KMS-11 (cell line): ENCODE measurements around the gene TSPAN9.

Experiments
- H2AFZ ChIP-seq: fragments of 200-600 bp; sonication (generic); 2 replicates; pipeline ENCODE4 v1.6.1; 2016; ENCODE audit warnings: antibody characterized with exemption, mixed run types, low read depth
- H3K27ac ChIP-seq: fragments of 200-600 bp; sonication (generic); 2 replicates; pipeline ENCODE4 v1.6.1; 2016; ENCODE audit warnings: mild to moderate bottlenecking, mixed run types
- H3K27me3 ChIP-seq: fragments of 200-600 bp; sonication (generic); 2 replicates; pipeline ENCODE4 v1.6.1; 2017; ENCODE audit warnings: mild to moderate bottlenecking, low read depth, mixed run types, moderate library complexity; ENCODE audit not compliant: insufficient read depth
- H3K36me3 ChIP-seq: fragments of 200-600 bp; sonication (generic); 2 replicates; pipeline ENCODE4 v1.6.1; 2017; ENCODE audit warnings: mild to moderate bottlenecking, mixed run types; ENCODE audit not compliant: insufficient read depth
- H3K4me1 ChIP-seq: fragments of 200-600 bp; sonication (generic); 2 replicates; pipeline ENCODE4 v1.6.1; 2016; ENCODE audit warnings: mild to moderate bottlenecking, low read depth, mixed run types; ENCODE audit not compliant: poor library complexity, severe bottlenecking
- H3K4me2 ChIP-seq: fragments of 200-600 bp; sonication (generic); 2 replicates; pipeline ENCODE4 v1.7.0; 2016; ENCODE audit warnings: mild to moderate bottlenecking, mixed run types
- H3K4me3 ChIP-seq: fragments of 200-600 bp; sonication (generic); IDR thresholded peaks from 2 replicates; pipeline ENCODE4 v1.6.1; 2017; ENCODE audit warnings: low read depth, low read length, mixed read lengths; ENCODE audit not compliant: insufficient read depth
- H3K79me2 ChIP-seq: fragments of 200-600 bp; sonication (generic); 2 replicates; pipeline ENCODE4 v1.6.1; 2016; ENCODE audit warnings: low read depth, mixed run types; ENCODE audit not compliant: insufficient read depth
- H3K9ac ChIP-seq: fragments of 200-600 bp; sonication (generic); 2 replicates; pipeline ENCODE4 v1.6.1; 2016; ENCODE audit warnings: mild to moderate bottlenecking, mixed run types
- H4K20me1 ChIP-seq: fragments of 200-600 bp; sonication (generic); 2 replicates; pipeline ENCODE4 v1.6.1; 2016; ENCODE audit warnings: mild to moderate bottlenecking, mixed run types; ENCODE audit not compliant: insufficient read depth
- CTCF ChIP-seq: fragments of 200-600 bp; sonication (generic); conservative IDR thresholded peaks from 2 replicates; pipeline ENCODE4 v1.6.1; 2017; ENCODE audit warnings: low read depth, mild to moderate bottlenecking, antibody characterized with exemption, low read length, moderate library complexity, mixed read lengths

The TSPAN9 gene

GRCh38 chr12:3124917-3125316 lies 47.7 kb downstream of the TSPAN9 start:
- H3K9ac ChIP-seq, result no peak overlapping the region
- no peak overlapping the region for H2AFZ ChIP-seq
- H3K4me1 ChIP-seq, result peaks cover 6% of the 10 kb centered on the region
- no peaks in the 10 kb centered on the region for H3K27me3 ChIP-seq
- H3K79me2 ChIP-seq, result no peaks in the 10 kb centered on the region
- H3K4me3 ChIP-seq, result no peak overlapping the region
- H3K27ac ChIP-seq, result no peak overlapping the region
- no peaks in the 10 kb centered on the region for H4K20me1 ChIP-seq
- no peak for TF ChIP-seq CTCF
- no peaks in the 10 kb centered on the region for H3K36me3 ChIP-seq
- H3K4me2 ChIP-seq, result no peak overlapping the region

GRCh38 chr12:3125674-3126073 lies 48.5 kb downstream of the TSPAN9 start:
- Histone ChIP-seq H3K79me2 (no peaks in the 10 kb centered on the region), H4K20me1 (no peaks in the 10 kb centered on the region), H3K4me3 (no peak overlapping the region), H3K4me2 (no peak overlapping the region), H2AFZ (no peak overlapping the region), H3K9ac (no peak overlapping the region), H3K27me3 (no peaks in the 10 kb centered on the region), H3K4me1 (peaks cover 6% of the 10 kb centered on the region), H3K36me3 (no peaks in the 10 kb centered on the region), H3K27ac (no peak overlapping the region)
- no peak for TF ChIP-seq CTCF

DNA sequence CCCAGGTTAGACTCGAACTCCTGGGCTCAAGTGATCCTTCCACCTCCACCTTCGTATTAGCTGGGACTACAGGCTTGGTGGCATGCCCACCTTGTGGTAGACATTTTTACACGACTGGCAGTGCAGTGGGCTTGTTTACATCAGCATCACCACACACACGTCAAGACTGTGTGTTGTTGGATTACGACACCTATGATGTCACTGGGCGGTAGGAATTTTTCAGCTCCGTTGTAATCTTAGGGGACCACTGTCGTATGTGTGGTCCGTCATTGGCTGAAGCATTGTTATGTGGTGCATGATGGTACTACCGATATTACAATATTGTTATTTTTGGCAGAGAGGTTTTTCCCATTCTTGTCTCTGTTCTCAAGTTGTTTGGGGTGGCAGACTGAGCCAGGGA lies 50.7 kb downstream of the TSPAN9 start:
- Histone ChIP-seq H3K36me3 (no peaks in the 10 kb centered on the region), H3K9ac (no peak overlapping the region), H3K4me1 (peaks cover 6% of the 10 kb centered on the region), H3K4me2 (no peak overlapping the region), H2AFZ (no peak overlapping the region), H3K27me3 (no peaks in the 10 kb centered on the region), H3K79me2 (no peaks in the 10 kb centered on the region), H4K20me1 (no peaks in the 10 kb centered on the region), H3K4me3 (no peak overlapping the region), H3K27ac (no peak overlapping the region)
- no peak for TF ChIP-seq CTCF

DNA sequence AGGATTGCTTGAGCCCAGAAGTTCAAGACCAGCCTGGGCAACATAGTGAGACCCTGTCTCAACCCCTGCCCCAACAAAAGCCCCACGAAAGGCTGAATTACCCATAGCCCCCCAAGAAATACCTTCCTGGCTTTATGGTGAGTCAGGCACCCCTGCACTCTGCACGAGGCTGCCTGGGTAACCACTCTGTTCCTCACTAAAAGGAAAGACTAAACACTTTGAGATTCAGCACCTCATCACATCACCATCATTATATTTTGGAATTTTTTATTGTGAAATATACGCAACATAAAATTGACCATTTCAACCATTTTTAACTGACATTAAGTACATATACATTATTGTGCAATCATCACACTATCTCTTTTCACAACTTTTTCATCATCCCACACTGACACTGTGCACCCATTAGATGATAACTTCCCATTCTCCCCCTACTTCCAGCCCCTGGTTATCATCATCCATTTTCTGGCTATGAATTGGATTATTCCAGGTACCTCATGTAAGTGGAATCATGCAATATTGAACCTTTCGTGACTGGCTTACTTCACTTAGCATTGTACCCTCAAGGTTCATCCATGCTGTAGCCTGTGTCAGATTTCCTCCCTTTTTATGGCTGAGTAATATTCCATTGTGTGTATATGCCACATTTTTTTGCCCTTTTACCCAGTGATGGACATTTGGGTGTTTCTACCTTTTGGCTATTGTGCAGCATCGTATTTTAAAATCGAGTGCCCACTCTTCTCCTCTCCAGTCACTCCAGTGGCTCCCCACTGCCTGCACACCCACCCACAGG lies 51.5 kb downstream of the TSPAN9 start:
- Histone ChIP-seq H4K20me1 (no peaks in the 10 kb centered on the region), H3K27ac (no peak overlapping the region)

More for the DNA sequence above, 51.5 kb downstream of the TSPAN9 start:
- Histone ChIP-seq H3K4me1 (peaks cover 6% of the 10 kb centered on the region), H3K4me3 (no peak overlapping the region), H3K36me3 (no peaks in the 10 kb centered on the region), H3K4me2 (no peak overlapping the region), H2AFZ (no peak overlapping the region), H3K27me3 (no peaks in the 10 kb centered on the region), H3K9ac (no peak overlapping the region), H3K79me2 (no peaks in the 10 kb centered on the region)
- TF ChIP-seq CTCF, result no peak
